Measurements from ENCODE around the gene MICAL3. TPM values are rescaled to one million over a fixed set of nuclear protein-coding genes. Genes with fewer than 3 reads are reported as not detected.
A peak's percentile ranks its signal among the peaks of the same experiment; 100 is the strongest.

MICAL3 gene
- total RNA-seq, 1 donor from 2014 or later: 47.9 TPM

- Mint-ChIP-seq H3K27ac (ENCODE audit: unreplicated experiment) (no peak overlapping the region), H3K4me3 (ENCODE audit: unreplicated experiment) (no peak overlapping the region), H3K36me3 (ENCODE audit: unreplicated experiment) (peaks cover 2% of the 10 kb centered on the region), H3K4me1 (ENCODE audit: unreplicated experiment) (peaks cover 3% of the 10 kb centered on the region), H3K9me3 (ENCODE audit: unreplicated experiment) (no peaks in the 10 kb centered on the region), H3K27me3 (ENCODE audit: unreplicated experiment) (no peaks in the 10 kb centered on the region)
- no peak for DNase-seq (ENCODE audit: extremely low spot score, unreplicated experiment)
- TF ChIP-seq CTCF (IDR thresholded peaks at IDR 0.05): no peak
These were observed 192.7 kb downstream of the MICAL3 start for GRCh38 chr22:17831501-17832251.

GRCh38 chr22:17830043-17830961, 194.1 kb downstream of the MICAL3 start:
- Mint-ChIP-seq H3K27ac (ENCODE audit: unreplicated experiment) (no peak overlapping the region), H3K9me3 (ENCODE audit: unreplicated experiment) (no peaks in the 10 kb centered on the region), H3K27me3 (ENCODE audit: unreplicated experiment) (no peaks in the 10 kb centered on the region), H3K4me3 (ENCODE audit: unreplicated experiment) (no peak overlapping the region), H3K4me1 (ENCODE audit: unreplicated experiment) (peaks cover 2% of the 10 kb centered on the region), H3K36me3 (ENCODE audit: unreplicated experiment) (peaks cover 8% of the 10 kb centered on the region)
- TF ChIP-seq CTCF (IDR thresholded peaks at IDR 0.05): peak; percentile 98
- peak; percentile 94 for DNase-seq (ENCODE audit: extremely low spot score, unreplicated experiment)

GRCh38 chr22:17829695-17830042, 194.7 kb downstream of the MICAL3 start:
- Mint-ChIP-seq H3K9me3 (ENCODE audit: unreplicated experiment) (no peaks in the 10 kb centered on the region), H3K36me3 (ENCODE audit: unreplicated experiment) (peaks cover 8% of the 10 kb centered on the region), H3K27me3 (ENCODE audit: unreplicated experiment) (no peaks in the 10 kb centered on the region), H3K27ac (ENCODE audit: unreplicated experiment) (no peak overlapping the region), H3K4me1 (ENCODE audit: unreplicated experiment) (peaks cover 2% of the 10 kb centered on the region), H3K4me3 (ENCODE audit: unreplicated experiment) (no peak overlapping the region)
- no peak for DNase-seq (ENCODE audit: extremely low spot score, unreplicated experiment)
- TF ChIP-seq CTCF (IDR thresholded peaks at IDR 0.05): no peak

- H3K4me3 Mint-ChIP-seq (ENCODE audit: unreplicated experiment): no peak overlapping the region
These were observed 195.8 kb downstream of the MICAL3 start for GRCh38 chr22:17828502-17829080.

More at GRCh38 chr22:17828502-17829080, 195.8 kb downstream of the MICAL3 start:
- Mint-ChIP-seq H3K36me3 (ENCODE audit: unreplicated experiment) (peaks cover 8% of the 10 kb centered on the region), H3K9me3 (ENCODE audit: unreplicated experiment) (no peaks in the 10 kb centered on the region), H3K4me1 (ENCODE audit: unreplicated experiment) (peaks cover 2% of the 10 kb centered on the region), H3K27ac (ENCODE audit: unreplicated experiment) (no peak overlapping the region), H3K27me3 (ENCODE audit: unreplicated experiment) (no peaks in the 10 kb centered on the region)
- DNase-seq (ENCODE audit: extremely low spot score, unreplicated experiment): no peak
- no peak for TF ChIP-seq CTCF (IDR thresholded peaks at IDR 0.05)

All from osteocyte (in vitro differentiated cells).